HUDEP-2 (cell line): ENCODE measurements around the gene VPS51.

Experiments used
- DNase-seq, 76 experiments: peaks; one replicate each; lab custom pipeline; 2025; ENCODE audit not compliant: unreplicated experiment in 76 of 76; lab: John Stamatoyannopoulos, UW

The VPS51 gene

GRCh38 chr11:65104628-65105027 is 8.6 kb downstream of the VPS51 start:
- DNase-seq, result no peak

DNA sequence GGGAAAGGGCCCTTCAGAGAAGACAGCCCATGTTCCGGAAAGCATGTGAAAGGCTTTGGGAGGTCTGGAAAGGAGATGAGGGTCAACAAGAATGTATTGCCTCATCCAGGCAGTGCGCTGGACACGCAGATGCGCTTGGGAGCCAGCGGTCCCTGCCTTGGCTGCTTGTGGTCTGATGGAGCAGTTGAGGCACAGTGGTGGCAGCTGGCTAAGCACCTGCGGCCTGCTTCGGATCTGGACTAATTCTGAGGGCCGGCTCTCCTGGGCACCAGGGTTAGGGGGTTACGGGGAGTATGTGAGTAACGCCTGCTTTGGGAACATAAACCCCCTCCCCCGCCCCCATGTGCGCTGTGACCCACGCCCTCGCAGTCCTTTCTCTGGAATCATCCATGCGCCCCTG is 11.1 kb downstream of the VPS51 start:
- no peak for DNase-seq

GRCh38 chr11:65107751-65108468 is 11.9 kb downstream of the VPS51 start:
- DNase-seq, result no peak

DNA sequence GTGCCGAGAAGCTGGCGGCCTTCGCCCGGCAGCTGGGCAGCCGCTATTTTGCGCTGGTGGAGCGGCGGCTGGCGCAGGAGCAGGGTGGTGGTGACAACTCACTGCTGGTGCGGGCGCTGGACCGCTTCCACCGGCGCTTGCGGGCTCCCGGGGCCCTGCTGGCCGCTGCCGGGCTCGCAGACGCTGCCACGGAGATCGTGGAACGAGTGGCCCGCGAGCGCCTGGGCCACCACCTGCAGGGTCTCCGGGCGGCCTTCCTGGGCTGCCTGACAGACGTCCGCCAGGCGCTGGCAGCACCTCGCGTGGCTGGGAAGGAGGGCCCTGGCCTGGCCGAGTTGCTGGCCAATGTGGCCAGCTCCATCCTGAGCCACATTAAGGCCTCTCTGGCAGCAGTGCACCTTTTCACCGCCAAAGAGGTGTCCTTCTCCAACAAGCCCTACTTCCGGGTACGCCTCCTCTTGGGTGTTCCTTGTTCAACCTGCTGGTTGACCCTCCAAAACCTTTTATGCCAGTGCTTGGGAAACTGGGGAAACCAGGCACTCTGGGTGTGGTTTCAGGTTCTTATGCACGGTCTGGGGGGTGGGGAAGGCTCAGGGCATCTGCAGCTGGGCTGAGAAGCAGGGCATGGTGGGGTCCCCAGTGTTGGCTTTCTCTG is 12.6 kb downstream of the VPS51 start:
- no peak for DNase-seq

GRCh38 chr11:65109231-65110198 is 13.5 kb downstream of the VPS51 start:
- no peak for DNase-seq

DNA sequence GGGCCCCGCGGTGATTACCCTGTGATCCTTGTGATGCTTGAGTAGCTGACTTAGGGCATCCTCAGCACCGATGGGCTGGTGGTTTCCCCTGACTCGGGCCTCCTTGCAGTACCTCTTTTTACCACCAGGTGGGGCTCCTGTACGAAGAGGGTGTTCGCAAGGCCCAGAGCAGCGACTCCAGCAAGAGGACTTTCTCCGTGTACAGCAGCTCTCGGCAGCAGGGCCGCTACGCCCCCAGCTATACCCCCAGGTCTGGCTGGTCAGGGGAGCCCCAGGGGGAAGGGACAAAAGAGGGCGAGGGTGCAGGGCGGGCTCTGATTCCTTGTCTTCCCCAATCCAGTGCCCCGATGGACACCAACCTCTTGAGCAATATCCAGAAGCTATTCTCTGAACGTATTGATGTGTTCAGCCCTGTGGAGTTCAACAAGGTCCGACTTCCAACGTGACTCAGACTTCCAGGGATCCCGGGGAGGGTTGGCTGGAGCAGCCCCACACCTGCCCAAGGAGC is 14.4 kb downstream of the VPS51 start:
- peak in 73 of 76 experiments; percentile 18 to 93 (median 76) for DNase-seq

- no peak for DNase-seq
Measured at GRCh38 chr11:65111159-65111743, 15.2 kb downstream of the VPS51 start.

- peak in 74 of 76 experiments; percentile 56 to 97 (median 91) for DNase-seq
Measured at GRCh38 chr11:65111744-65112545, 15.9 kb downstream of the VPS51 start, which contains the start of gene TM7SF2. TSS of gene TM7SF2 (plus strand) at chr11:65111872. CDS start at chr11:65112016, 144 bp downstream.

DNA sequence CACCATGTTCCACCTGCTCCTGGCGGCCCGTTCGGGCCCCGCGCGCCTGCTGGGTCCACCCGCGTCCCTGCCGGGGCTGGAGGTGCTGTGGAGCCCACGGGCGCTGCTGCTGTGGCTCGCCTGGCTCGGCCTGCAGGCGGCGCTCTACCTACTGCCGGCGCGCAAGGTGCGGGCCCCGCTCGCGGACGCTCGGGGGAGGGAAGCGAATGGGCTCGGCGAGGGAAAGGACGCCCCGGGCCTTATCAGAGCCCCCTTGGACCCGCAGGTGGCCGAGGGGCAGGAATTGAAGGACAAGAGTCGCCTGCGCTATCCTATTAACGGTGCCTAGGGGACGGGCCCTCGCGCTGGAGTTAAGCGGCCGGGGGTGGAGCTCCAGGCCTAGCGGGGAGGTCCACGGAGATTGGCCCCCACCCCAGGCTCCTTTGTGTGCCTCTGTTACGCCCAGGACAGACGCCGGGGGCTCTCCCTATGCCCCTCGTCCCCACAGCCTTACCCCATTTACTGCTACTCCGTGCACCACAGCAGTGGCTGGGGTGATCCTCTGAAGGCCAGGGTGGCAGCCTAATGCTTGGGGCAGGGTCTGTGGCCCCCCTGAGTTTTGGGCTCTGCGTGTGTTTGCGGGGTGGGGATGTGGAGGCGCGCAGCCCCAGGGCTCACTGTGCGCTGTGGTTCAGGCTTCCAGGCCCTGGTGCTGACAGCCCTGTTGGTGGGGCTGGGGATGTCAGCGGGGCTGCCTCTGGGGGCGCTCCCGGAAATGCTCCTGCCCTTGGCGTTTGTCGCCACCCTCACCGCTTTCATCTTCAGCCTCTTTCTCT is 16.7 kb downstream of the VPS51 start:
- peak in 58 of 76 experiments; percentile 14 to 75 (median 52) for DNase-seq

DNA sequence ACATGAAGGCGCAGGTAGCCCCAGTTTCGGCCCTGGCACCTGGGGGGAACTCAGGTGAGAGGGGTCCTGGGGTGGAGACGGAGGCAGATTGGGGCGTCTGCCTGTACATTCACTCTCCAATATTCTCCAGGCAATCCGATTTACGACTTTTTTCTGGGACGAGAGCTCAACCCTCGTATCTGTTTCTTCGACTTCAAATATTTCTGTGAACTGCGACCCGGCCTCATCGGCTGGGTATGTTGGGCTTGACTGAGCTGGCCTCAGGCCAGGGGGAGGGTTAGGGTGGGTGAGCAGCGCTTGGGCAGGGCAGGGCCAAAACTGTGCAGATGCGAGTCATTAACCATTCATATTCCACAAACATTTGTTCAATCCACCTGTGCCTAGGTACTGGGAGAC is 17.3 kb downstream of the VPS51 start:
- DNase-seq, result peak in 32 of 76 experiments; percentile 9 to 58 (median 35)

DNA sequence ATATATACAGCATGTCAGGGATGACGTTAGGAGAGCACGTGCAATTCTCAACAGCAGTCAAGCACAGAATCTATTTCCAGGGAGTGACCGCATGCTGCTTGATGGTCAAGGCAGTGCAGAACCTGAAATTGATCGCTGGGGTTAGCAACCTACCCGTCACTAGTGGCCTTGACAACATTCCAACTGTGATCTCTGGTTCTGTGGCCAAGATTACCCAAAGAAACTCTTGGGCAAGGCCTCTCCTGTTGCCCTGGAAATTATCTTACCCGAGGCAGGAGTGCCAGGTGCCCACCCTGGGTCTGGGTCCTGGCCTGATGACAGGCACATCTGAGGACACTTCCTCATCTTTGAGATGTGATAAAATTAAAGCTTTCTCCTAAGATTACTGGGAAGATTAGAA is 17.8 kb downstream of the VPS51 start:
- peak in 59 of 76 experiments; percentile 10 to 72 (median 42) for DNase-seq

DNA sequence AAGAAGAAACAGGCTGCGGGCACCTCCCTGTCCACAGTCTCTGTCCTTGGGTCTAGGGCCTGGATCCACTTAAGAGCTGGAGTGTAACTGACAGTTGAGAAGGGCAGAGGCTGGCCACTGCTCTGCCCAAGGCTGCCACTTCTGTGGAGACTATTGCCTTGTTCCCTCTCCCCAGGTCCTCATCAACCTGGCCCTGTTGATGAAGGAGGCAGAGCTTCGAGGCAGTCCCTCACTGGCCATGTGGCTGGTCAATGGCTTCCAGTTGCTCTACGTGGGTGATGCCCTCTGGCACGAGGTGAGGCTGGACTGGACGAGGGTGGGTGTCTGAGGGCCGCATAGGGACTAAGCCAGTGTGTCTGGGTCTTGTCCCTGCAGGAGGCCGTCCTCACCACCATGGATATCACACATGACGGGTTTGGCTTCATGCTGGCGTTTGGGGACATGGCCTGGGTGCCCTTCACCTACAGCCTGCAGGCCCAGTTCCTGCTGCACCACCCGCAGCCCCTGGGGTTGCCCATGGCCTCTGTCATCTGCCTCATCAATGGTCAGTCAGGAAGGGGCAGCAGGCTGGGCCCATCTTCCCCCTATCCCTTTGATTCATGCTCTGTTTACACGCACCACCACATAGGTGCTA is 18.6 kb downstream of the VPS51 start:
- no peak for DNase-seq

DNA sequence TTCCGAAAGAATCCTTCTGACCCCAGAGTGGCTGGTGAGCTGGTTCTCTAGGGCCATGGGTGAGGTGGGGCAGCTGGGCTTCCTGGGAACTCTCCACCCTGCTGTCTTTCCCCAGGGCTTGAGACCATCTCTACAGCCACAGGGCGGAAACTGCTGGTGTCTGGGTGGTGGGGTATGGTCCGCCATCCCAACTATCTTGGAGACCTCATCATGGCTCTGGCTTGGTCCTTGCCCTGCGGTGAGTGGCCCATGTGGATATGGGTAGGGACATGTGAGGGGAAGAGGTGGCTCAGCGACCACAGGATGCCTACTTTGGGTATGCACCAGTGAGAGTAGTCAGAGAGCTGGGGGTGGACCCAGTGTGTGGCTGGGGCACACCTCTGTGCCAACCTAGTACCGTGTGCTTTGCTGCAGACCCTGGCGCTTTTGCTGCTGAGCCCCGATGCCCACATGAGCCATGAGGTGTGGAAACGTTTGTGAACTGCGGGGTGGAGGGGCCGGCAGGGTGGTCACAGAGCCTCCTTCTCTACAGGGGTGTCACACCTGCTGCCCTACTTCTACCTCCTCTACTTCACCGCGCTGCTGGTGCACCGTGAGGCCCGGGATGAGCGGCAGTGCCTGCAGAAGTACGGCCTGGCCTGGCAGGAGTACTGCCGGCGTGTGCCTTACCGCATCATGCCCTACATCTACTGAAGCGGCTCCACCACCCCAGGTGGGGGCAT is 19.5 kb downstream of the VPS51 start:
- no peak for DNase-seq

- DNase-seq, result peak in 37 of 76 experiments; percentile 7 to 56 (median 32)
Measured at GRCh38 chr11:65116370-65117205, 20.6 kb downstream of the VPS51 start.

- DNase-seq, result peak in 75 of 76 experiments; percentile 37 to 99 (median 98)
Measured at GRCh38 chr11:65117206-65118096, 21.4 kb downstream of the VPS51 start, which contains the start of gene ZNHIT2. TSS of gene ZNHIT2 (minus strand) at chr11:65117701. CDS start at chr11:65117653, 48 bp downstream.
